Panc1 (cell line): ENCODE measurements around the gene NIPBL. TPM values are rescaled to one million over a fixed set of nuclear protein-coding genes. Genes with fewer than 3 reads are reported as not detected.

Experiments used
- ATAC-seq: fragments of 200-7000 bp; cut with Tn5 transposase; 2 replicates; pipeline ENCODE4 v1.9.1; 2020; ENCODE audit warnings: mild to moderate bottlenecking, moderate library complexity
- BruUV-seq: library from RNA; stranded (reverse); fragments of 400-500 nt; replicated peaks from 2 replicates; lab custom pipeline; 2021; lab: Mats Ljungman, UMichigan
- CTCF ChIA-PET: fragments of 300-600 bp; sonication (Branson Sonifier 250); formaldehyde crosslinking; loops from one replicate; lab custom pipeline; 2022; ENCODE audit warnings: antibody characterized with exemption; lab: Charles Lee
- POLR2A ChIA-PET: fragments of 300-600 bp; sonication (Branson Sonifier 250); formaldehyde crosslinking; loops from one replicate; lab custom pipeline; 2022; ENCODE audit warnings: antibody characterized with exemption; lab: Charles Lee
- DNase-seq: peaks from one replicate; pipeline ENCODE4 v3.0.0-alpha.2; 2010; ENCODE audit warnings: low read depth, low spot score
- H3K27ac ChIP-seq: 2 replicates; pipeline ENCODE4 v1.5.1; 2011; ENCODE audit warnings: mild to moderate bottlenecking, low read length, inconsistent platforms
- H3K27me3 ChIP-seq: fragments of 200-500 bp; sonication (Bioruptor generic); 2 replicates; pipeline ENCODE4 v1.6.0; 2014; ENCODE audit warnings: low read length, inconsistent platforms; ENCODE audit not compliant: control insufficient read depth, insufficient read depth
- H3K36me3 ChIP-seq: fragments of 200-500 bp; sonication (Bioruptor generic); 2 replicates; pipeline ENCODE4 v1.5.1; 2014; ENCODE audit warnings: inconsistent platforms, mild to moderate bottlenecking, low read length, moderate library complexity; ENCODE audit not compliant: control insufficient read depth, insufficient read depth
- H3K4me1 ChIP-seq: 2 replicates; pipeline ENCODE4 v1.5.1; 2011; ENCODE audit warnings: inconsistent platforms, mild to moderate bottlenecking, low read length, moderate library complexity; ENCODE audit not compliant: control insufficient read depth, insufficient read depth
- H3K4me3 ChIP-seq, 2 experiments: 2 replicates each; pipeline ENCODE4 v1.5.1; 2011 to 2012; ENCODE audit warnings: low read depth in 2 of 2, low read length in 2 of 2, mild to moderate bottlenecking in 2 of 2, inconsistent platforms in 1 of 2, moderate library complexity in 1 of 2
- H3K9me3 ChIP-seq: fragments of 200-500 bp; sonication (Bioruptor generic); 2 replicates; pipeline ENCODE4 v1.5.1; 2014; ENCODE audit warnings: low read depth, mild to moderate bottlenecking, inconsistent platforms, low read length, moderate library complexity; ENCODE audit not compliant: control insufficient read depth, insufficient read depth
- CTCF ChIP-seq: fragments of 450-650 bp; IDR thresholded peaks from 2 replicates; pipeline ENCODE4 v1.5.1; 2017; ENCODE audit warnings: mild to moderate bottlenecking
- POLR2AphosphoS5 ChIP-seq: IDR thresholded peaks from 2 replicates; pipeline ENCODE4 v1.6.1; 2012; ENCODE audit warnings: mild to moderate bottlenecking, low read depth, low read length, moderate library complexity
- SIN3A ChIP-seq: IDR thresholded peaks from 2 replicates; pipeline ENCODE4 v1.6.1; 2012; ENCODE audit warnings: low read depth, mild to moderate bottlenecking, low read length, moderate library complexity, borderline replicate concordance; ENCODE audit not compliant: insufficient read depth
- TCF7L2 ChIP-seq: IDR thresholded peaks from 2 replicates; pipeline ENCODE4 v1.6.1; 2011; ENCODE audit warnings: mild to moderate bottlenecking, low read depth, low read length, inconsistent platforms
- in situ Hi-C: cut with HindIII; loops from 2 replicates; pipeline ENCODE4 v1.10.0; 2016; ENCODE audit warnings: low sequenced_read_pairs, low pct_unique_long_range_greater_than_20kb
- intact Hi-C: fragments of 100-400 bp; cut with micrococcal nuclease; formaldehyde crosslinking; loops from one replicate; pipeline ENCODE4 v1.10.0; 2022; ENCODE audit not compliant: unreplicated experiment
- total RNA-seq: library from RNA; stranded (reverse); gene quantifications from one replicate; pipeline ENCODE4 v1.2.1, GENCODE V29; 2021; ENCODE audit not compliant: unreplicated experiment
- TF ChIP-seq, protein P1 (sequence below), 2 experiments: IDR thresholded peaks; 2 replicates each; pipeline ENCODE4 v1.6.1; 2011 to 2012; ENCODE audit warnings: low read depth in 2 of 2, control low read depth in 1 of 2, low read length in 1 of 2, mild to moderate bottlenecking in 1 of 2, moderate library complexity in 1 of 2; ENCODE audit not compliant: insufficient read depth in 1 of 2

The NIPBL gene
- total RNA-seq, 1 experiment from 2014 or later = 41.6 TPM

GRCh38 chr5:36854402-36855140 lies 22.0 kb upstream of the NIPBL start:
- Histone ChIP-seq H3K9me3 (no peaks in the 10 kb centered on the region), H3K4me1 (no peaks in the 10 kb centered on the region), H3K4me3 (no peak overlapping the region), H3K36me3 (no peaks in the 10 kb centered on the region), H3K27ac (no peak overlapping the region), H3K27me3 (peaks cover 2% of the 10 kb centered on the region; the same call in 1 of the 2 replicates)
- DNase-seq (no peak), ATAC-seq (no peak)
- intact Hi-C loops = no loop called here
- POLR2A ChIA-PET = no interaction called here
- CTCF ChIA-PET = interaction anchor here (0.7 kb wide), 1 partner anchor 308 kb away, joined by 3 read pairs; no protein-coding TSS in a partner anchor
- BruUV-seq = no TSS peak
- in situ Hi-C loops = no loop called here
- no peak for TF ChIP-seq SIN3A
- TF ChIP-seq, protein P1, sequence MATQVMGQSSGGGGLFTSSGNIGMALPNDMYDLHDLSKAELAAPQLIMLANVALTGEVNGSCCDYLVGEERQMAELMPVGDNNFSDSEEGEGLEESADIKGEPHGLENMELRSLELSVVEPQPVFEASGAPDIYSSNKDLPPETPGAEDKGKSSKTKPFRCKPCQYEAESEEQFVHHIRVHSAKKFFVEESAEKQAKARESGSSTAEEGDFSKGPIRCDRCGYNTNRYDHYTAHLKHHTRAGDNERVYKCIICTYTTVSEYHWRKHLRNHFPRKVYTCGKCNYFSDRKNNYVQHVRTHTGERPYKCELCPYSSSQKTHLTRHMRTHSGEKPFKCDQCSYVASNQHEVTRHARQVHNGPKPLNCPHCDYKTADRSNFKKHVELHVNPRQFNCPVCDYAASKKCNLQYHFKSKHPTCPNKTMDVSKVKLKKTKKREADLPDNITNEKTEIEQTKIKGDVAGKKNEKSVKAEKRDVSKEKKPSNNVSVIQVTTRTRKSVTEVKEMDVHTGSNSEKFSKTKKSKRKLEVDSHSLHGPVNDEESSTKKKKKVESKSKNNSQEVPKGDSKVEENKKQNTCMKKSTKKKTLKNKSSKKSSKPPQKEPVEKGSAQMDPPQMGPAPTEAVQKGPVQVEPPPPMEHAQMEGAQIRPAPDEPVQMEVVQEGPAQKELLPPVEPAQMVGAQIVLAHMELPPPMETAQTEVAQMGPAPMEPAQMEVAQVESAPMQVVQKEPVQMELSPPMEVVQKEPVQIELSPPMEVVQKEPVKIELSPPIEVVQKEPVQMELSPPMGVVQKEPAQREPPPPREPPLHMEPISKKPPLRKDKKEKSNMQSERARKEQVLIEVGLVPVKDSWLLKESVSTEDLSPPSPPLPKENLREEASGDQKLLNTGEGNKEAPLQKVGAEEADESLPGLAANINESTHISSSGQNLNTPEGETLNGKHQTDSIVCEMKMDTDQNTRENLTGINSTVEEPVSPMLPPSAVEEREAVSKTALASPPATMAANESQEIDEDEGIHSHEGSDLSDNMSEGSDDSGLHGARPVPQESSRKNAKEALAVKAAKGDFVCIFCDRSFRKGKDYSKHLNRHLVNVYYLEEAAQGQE (IDR thresholded peaks at IDR 0.05; ENCODE audit: insufficient read depth in 1 of 2, low read depth in 2 of 2, low read length in 1 of 2) = no peak

DNA sequence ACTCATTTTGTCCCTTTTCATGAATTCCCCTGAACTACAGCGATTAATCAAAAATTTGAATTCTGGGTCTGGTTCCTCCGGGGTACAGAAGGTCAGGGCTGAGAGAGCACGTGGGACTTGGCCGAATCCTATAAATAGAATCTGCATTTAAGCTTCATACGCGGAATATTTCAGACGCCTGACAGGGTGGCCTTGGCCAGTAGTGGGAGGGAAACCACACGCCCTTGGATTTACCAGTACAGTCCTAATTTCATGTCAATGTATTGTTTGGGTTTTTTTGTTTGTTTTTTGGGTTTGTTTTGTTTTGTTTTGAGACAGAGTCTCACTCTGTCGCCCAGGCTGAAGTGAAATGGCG lies 21.5 kb upstream of the NIPBL start:
- intact Hi-C loops = no loop called here
- ChIA-PET CTCF (interaction anchor here (0.7 kb wide), 1 partner anchor 307 kb away, joined by 3 read pairs; no protein-coding TSS in a partner anchor), POLR2A (no interaction called here)
- Histone ChIP-seq H3K4me1 (no peaks in the 10 kb centered on the region), H3K4me3 (no peak overlapping the region), H3K9me3 (no peaks in the 10 kb centered on the region), H3K36me3 (no peaks in the 10 kb centered on the region), H3K27me3 (peaks cover 2% of the 10 kb centered on the region; the same call in 1 of the 2 replicates), H3K27ac (no peak overlapping the region)
- DNase-seq = no peak
- ATAC-seq = no peak
- TF ChIP-seq, protein P1 (IDR thresholded peaks at IDR 0.05; ENCODE audit: insufficient read depth in 1 of 2, low read depth in 2 of 2, low read length in 1 of 2) = no peak
- TF ChIP-seq TCF7L2 (no peak), CTCF (no peak), POLR2AphosphoS5 (no peak), SIN3A (no peak)
- in situ Hi-C loops = no loop called here
- no TSS peak for BruUV-seq
